Measurements from ENCODE around the gene SDHD. TPM values are rescaled to one million over a fixed set of nuclear protein-coding genes. Genes with fewer than 3 reads are reported as not detected.
"Not testable (repeated sequence)": the region's sequence is repeated elsewhere in the genome, so short reads cannot be mapped to it uniquely, and the experiment has no call there.

SDHD gene
- 100 to 1,000 TPM in 7 of 12 donors, 10 to 100 TPM in 4, not detected in 1; 52.2 to 127 (median 109) TPM for polyA plus RNA-seq (ENCODE audit: insufficient read length in 12 of 12)
- long read RNA-seq, donor 1, transcript SDHD-201 (4 exons, 1,439 nt): major isoform, 104 of 113 reads
- long read RNA-seq, donor 1, partial matches to known transcripts: 0 of 113 reads
- long read RNA-seq, donor 1, other reads (novel, unspliced or antisense): 8 of 113 reads
- long read RNA-seq, donor 2, transcript SDHD-201 (4 exons, 1,439 nt): major isoform, 99 of 126 reads
- long read RNA-seq, donor 2, partial matches to known transcripts: 24 of 126 reads
- long read RNA-seq, donor 2, other reads (novel, unspliced or antisense): 0 of 126 reads
- long read RNA-seq, donor 3, transcript SDHD-201 (4 exons, 1,439 nt): major isoform, 30 of 36 reads
- long read RNA-seq, donor 3, partial matches to known transcripts: 0 of 36 reads
- long read RNA-seq, donor 3, other reads (novel, unspliced or antisense): 5 of 36 reads
- long read RNA-seq, donor 4, transcript SDHD-201 (4 exons, 1,439 nt): major isoform, 23 of 40 reads
- long read RNA-seq, donor 4, partial matches to known transcripts: 17 of 40 reads
- long read RNA-seq, donor 4, other reads (novel, unspliced or antisense): 0 of 40 reads
- long read RNA-seq, donor 5: 0 reads
- long read RNA-seq, donor 6, transcript SDHD-201 (4 exons, 1,439 nt): major isoform, 39 of 57 reads
- long read RNA-seq, donor 6, partial matches to known transcripts: 18 of 57 reads
- long read RNA-seq, donor 6, other reads (novel, unspliced or antisense): 0 of 57 reads
- long read RNA-seq, donor 7, transcript SDHD-201 (4 exons, 1,439 nt): major isoform, 27 of 32 reads
- long read RNA-seq, donor 7, partial matches to known transcripts: 0 of 32 reads
- long read RNA-seq, donor 7, other reads (novel, unspliced or antisense): 5 of 32 reads
- long read RNA-seq, donor 8, transcript SDHD-201 (4 exons, 1,439 nt): major isoform, 106 of 142 reads
- long read RNA-seq, donor 8, partial matches to known transcripts: 35 of 142 reads
- long read RNA-seq, donor 8, other reads (novel, unspliced or antisense): 0 of 142 reads
- long read RNA-seq, donor 9, transcript SDHD-201 (4 exons, 1,439 nt): major isoform, 51 of 71 reads
- long read RNA-seq, donor 9, partial matches to known transcripts: 20 of 71 reads
- long read RNA-seq, donor 9, other reads (novel, unspliced or antisense): 0 of 71 reads
- long read RNA-seq, donor 10, transcript SDHD-201 (4 exons, 1,439 nt): major isoform, 73 of 74 reads
- long read RNA-seq, donor 10, partial matches to known transcripts: 0 of 74 reads
- long read RNA-seq, donor 10, other reads (novel, unspliced or antisense): 0 of 74 reads
- long read RNA-seq, donor 11, transcript SDHD-201 (4 exons, 1,439 nt): major isoform, 67 of 75 reads
- long read RNA-seq, donor 11, partial matches to known transcripts: 0 of 75 reads
- long read RNA-seq, donor 11, other reads (novel, unspliced or antisense): 6 of 75 reads

DNA sequence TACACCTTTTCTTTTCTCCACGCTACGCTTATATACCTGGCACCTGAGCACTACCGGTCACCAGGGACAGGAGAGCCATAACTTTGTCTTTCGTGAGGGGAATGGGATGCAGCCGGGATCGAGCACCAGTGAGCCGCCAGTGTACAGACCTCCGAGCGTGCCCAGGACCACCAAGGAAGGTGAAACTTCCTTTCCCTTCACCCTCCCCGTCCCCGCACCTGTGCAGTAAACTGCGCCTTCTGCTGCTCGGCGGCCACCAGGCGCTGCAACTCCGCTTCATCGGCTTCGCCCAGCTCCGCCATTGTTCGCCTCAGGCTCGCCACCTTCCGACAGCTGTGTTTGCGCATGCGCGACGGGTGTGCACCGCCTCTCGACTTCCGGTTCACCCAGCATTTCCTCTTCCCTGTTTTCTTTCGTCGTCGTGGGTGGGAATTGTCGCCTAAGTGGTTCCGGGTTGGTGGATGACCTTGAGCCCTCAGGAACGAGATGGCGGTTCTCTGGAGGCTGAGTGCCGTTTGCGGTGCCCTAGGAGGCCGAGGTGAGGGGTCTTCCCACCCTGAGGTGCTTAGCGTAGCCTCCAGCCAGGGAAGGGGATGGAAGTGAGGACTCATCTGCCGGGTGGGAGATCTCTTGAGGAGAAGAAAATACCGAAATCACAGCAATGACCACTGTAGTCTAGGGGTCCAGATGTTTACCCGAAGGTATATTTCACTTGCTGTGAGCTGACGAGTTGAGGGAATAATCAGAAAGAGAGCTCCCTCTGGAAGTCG is at the start of gene SDHD, which contains the start of gene TIMM8B:
SDHD (plus strand) TSS at position 452 of the 770 bp plus-strand sequence; CDS start at position 487, 35 bp downstream.
TIMM8B (minus strand) TSS at position 335 of the 770 bp plus-strand sequence; CDS start at position 302, 33 bp downstream.
- DNase-seq: peak; percentile 98

DNA sequence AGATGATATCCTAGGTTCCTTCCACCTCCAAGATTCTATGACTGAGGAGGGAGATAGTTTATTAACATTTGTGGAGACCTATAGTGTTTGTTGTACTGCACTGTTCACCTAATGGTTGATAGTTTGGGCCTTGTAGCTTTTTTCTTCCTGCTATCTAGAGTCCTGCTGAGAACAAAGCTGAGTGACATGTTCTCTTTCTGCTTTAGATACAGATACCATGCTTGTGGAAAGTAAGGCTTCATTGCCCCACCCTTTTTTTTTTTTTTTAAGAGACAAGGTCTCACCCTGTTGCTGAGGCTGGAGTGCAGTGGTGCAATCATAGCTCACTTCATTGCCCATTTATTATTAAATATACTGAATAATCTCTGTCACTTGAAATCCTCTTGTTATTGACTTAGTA is 49.1 kb upstream of the SDHD start:
- no peak for DNase-seq

DNA sequence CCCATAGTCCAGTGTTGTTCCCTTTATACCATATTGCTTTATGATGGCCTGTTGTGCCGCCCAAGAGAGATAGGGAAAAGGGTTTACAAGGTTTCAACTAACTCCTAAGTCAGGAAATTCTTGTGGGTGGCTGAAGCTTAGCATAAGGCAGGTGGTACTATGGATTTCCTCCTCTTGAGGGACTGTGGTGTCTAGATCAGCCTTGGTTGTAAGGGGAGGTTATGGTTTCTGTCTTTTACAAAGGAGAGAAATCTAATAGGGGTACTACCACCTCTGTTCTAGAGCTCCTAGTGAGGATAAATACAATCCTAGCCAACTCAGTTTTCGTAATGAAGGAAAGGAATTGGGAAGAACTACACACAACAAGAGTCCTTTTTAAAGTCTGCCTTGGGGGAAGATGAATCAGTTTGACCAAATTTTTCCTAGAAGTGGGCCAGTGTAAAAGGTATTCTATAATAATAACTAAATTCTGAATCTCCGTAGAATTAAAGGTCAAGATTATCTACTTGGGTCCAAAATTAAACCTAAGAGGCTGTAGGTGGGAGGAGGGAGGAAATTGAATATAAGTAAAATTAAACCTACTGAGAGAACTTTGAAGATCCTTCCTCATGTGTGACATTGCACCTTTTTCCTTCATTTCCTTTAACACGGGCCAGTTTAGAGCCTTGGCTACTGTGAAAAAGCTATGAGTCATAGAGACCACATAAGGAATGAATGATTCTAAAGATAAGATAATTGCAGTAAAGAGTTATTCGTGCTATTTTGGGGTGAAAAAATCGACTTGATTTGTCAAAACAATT is 44.3 kb upstream of the SDHD start:
- DNase-seq: no peak

DNA sequence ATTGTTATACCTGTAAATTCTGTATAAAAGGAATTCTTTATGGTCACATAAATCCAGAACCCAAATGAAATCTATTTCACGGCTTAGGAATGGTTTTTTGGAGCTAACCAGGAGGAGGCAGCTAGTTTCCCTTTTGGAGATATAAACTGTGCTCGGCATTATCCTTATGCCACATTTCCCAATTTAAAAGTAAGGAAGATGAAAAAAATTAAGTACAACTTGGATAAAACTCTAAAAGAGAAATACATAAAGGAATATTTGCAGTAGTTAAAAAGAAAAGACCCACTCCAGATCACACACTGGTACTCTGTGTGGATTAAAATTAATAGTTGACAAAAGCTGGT is 43.7 kb upstream of the SDHD start:
- no peak for DNase-seq

DNA sequence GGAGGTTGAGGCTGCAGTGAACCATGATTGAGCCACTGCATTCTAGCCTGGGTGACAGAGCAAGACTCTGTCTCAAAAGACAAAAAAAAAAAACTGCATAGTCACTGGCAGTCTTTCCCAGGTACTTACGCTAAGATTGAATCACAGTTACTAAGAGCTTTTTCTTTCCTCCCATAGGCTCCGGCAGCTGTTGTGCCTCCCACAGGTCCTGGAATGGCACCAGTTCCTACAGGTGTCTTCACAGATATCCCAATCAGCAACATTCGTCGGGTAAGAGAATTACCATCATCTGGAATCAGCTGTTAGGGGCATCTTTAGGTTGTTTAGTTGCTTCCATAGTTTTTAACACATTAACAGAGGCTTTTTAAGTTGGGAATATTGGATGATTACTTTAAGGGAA is 41.7 kb upstream of the SDHD start:
- no peak for DNase-seq

DNA sequence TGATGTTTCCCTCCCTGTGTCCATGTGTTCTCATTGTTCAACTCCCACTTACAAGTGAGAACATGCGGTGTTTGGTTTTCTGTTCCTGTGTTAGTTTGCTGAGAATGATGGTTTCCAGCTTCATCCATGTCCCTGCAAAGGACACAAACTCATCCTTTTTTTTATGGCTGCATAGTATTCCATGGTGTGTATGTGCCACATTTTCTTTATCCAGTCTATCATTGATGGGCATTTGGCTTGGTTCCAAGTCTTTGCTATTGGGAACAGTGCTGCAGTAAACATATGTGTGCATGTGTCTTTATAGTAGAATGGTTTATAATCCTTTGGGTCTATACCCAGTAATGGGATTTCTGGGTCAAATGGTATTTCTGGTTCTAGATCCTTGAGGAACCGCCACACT is 40.0 kb upstream of the SDHD start:
- not testable (repeated sequence) for DNase-seq

DNA sequence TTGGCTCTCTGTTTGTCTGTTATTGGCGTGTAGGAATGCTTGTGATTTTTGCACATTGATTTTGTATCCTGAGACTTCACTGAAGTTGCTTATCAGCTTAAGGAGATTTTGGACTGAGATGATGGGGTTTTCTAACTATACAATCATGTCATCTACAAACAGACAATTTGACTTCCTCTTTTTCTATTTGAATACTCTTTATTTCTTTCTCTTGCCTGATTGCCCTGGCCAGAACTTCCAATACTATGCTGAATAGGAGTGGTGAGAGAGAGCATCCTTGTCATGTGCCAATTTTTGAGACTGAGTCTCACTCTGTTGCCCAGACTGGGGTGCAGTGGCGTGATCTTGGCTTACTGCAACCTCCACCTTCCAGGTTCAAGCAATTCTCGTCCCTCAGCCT is 38.4 kb upstream of the SDHD start:
- DNase-seq: not testable (repeated sequence)

DNA sequence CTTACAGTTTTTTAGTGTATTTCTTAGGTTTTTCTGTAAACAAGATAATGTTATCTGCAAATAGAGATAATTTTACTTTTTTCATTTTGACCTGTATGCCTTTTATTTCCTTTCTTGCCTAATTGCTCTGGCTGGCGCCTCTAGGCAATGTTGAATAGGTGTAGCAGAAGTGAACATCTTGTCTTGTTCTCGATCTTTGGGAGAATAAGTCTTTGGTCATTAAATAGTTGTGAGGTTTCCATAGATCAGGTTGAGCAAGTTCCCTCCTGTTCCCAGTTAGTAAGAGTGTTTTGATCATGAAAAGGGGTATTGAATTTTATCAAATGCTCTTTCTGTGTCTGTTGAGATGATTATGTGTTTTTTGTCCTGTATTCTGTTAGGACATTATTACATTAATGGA is 36.9 kb upstream of the SDHD start:
- no peak for DNase-seq

DNA sequence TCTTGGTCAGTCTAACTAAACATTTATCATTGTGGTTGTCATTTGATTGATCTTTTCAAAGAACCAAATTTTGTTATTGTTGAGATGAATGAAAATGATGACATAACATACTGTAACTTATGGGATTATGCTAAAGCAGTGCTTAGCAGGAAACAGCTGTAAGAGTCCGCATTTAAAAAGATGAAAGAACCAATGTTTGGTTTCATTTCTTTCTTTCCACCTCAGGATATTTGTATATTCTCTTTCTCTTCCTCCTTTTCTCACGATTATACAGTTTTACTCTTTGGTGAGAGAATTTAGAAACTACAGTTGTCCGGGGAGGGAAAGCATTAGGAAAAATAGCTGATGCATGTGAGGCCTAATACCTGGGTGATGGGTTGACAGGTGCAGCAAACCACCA is 36.0 kb upstream of the SDHD start:
- no peak for DNase-seq

DNA sequence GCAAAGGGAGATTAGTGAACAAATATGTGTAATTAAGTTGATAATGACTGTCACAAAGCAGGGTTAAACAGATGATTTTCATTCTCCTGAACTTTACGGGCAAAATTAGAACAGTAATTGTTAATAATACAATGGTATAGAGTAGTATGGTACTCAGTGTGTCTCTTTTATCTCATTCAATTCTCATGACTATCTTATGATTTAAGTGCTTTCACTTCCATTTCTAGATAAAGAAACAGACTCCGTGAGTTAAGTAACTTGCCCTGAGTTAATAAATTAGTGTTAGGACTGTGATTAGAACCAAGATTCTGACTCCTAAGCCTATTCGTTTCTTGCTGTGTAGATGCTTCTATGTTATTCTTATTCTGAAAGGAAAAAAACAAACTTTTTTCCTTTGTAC is 34.9 kb upstream of the SDHD start:
- DNase-seq: no peak

DNA sequence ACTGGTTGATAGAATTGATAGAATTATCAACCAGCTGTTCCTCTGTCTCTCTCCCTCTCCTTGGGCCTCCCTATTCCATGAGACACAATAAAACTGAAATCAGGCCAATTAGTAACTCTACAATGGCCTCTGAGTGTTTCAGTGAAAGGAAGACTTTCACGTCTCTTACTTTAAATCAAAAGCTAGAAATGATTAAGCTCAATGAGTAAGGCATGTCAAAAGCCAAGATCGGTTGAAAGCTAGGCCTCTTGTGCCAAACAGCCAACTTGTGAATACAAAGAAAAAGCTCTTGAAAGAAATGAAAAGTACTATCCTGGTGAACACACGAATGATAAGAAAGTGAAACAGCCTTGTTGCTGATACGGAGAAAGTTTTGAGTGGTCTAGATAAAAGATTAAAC is 29.5 kb upstream of the SDHD start:
- DNase-seq: no peak

DNA sequence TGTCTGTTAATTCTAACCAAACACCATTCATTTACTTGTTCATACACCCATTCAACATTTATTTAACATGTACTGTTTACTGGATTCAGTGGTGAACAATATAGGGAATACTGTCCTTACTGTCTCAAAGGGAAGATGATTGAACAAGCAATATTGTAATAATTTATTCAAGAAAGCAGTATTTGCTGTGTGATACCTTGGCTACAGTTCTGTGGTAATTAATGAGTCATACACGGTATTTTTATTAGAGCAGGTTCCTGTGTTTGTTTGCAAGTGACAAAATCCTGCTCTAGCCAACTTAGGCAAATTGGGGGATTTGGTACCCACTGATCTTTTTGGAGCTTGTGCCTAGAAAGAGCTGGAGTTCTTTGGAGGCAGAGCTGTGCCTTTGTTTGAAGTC is 28.6 kb upstream of the SDHD start:
- DNase-seq: no peak

DNA sequence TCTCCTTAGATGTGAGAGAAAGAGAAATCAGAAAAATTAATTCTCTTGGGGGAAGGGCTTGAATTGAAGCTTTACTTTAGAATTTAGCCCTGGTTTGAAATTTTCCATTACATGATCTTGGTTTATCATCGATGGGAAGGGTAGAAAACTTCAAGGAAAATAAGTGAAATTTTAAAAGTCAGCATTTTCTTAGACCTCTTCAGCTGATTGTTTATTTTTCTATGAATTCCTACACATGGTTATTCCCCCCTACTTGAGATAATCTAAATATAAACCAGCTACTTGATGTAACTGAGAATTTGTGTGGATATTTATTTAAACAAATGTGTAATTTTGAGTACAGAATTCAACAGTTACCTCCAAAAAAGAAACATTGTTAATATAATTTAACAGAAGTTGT is 23.8 kb upstream of the SDHD start:
- no peak for DNase-seq

DNA sequence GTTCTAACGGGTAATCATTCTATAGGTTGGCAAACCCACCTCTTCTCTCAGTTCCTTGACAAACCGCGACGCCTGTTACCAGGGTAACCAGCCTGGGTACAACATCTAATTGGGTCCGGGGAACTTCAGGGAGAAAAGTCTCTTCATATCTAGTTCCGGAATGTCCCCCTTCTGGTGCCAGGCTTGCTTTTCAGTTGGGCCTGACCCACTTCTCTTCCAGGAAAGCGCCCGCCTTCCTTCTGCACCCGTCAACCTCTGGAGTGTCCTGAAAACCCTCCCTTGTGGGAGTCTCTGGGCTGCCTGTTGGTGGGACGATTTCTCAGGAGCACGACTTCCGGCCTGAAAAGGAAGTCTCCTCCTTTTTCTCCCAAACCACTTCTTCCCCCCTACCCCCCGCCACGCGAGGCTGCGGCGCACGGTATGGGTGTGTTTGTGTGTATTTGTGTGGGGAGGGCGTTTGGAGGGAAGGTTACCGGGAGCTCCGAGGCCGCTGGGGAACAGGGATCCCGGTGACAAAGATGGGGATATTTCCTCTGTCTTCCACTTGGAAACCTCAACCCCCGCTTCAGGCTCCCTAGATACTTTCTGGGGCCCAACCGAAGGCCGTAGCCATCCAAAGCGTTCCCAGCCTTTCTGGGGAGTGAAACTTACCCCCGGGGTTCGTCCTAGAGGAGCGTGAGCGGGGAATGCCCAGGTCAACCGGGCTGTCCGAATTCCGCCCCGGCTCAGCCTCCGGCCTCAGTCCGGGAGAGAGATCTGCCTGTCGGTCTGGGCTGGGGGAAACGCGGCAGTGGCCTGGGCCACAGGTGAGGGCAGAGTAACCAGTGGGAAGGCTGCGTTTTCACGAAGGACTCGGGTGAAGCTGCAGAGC is 12.5 kb upstream of the SDHD start, which contains the start of the genes NKAPD1 and PIH1D2:
NKAPD1 (plus strand) TSS at position 359 of the 871 bp plus-strand sequence. CDS start 1,276 bp downstream, outside the sequence.
PIH1D2 (minus strand) TSS at position 77 of the 871 bp plus-strand sequence. CDS start 843 bp downstream, outside the sequence.
- DNase-seq: peak; percentile 92

DNA sequence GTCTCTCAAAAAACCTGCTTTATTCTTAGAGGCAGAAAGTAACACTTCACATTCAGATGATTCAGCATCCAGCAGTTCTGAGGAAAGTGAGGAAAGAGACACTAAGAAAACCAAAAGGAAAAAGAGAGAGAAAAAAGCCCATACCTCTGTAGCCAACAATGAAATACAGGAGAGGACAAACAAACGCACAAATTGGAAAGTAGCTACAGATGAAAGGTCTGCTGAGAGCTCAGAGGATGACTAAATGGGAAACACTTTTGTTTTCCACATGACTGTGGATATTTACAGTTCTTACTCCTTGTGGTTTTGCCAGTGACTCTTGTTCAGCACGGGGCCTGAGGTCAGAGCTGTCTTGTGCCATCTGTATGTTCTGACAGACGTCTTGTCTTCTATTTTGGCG is 3.9 kb upstream of the SDHD start:
- DNase-seq: no peak

DNA sequence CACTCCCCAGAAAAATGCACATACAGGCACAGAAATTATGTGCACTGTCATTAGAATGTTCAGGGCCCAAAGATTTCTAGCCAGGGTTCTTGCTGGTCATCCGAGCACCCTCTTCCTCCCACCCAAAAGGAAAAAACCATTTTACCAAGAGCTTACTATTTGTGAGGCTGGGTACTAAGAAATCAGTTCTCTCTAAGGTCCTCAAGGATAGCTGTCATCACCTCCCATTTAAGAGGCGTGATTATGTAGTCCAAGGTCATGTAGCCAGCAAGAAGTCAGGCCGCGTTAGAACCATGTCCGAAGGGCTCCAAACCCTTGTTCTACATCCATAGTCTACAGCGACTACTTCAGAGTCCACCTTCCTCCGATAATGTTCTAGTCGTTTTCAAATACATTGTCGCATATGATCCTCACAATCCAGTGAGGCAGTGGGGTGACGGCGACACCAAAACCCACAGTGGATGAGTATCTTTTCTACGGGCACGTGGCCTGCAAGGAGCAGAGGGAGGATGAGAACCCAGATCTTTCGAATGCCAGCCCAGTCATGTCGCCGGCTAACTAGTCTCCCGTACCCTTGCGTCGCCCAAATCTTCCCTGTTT is 751 bp upstream of the SDHD start:
- no peak for DNase-seq

DNA sequence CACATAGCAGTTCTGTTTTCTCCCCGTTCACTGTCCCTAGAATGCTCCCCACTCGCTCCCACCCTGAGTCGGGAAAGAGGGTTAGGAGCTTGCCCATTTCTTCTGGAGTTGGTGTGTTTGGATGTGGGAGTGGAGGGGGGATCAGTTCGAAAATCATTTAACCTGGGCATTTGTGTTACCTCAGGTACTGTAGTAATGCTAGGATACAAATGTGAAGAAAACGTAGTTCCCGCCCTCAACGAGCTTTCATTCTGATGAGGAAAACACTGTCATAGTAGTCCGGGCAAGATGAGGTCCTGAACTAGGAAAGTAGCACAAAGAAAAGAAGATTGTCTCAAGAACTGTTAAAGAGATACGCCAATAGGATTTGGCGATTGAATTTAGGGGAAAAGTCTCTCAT is 539 bp downstream of the SDHD start:
- no peak for DNase-seq

DNA sequence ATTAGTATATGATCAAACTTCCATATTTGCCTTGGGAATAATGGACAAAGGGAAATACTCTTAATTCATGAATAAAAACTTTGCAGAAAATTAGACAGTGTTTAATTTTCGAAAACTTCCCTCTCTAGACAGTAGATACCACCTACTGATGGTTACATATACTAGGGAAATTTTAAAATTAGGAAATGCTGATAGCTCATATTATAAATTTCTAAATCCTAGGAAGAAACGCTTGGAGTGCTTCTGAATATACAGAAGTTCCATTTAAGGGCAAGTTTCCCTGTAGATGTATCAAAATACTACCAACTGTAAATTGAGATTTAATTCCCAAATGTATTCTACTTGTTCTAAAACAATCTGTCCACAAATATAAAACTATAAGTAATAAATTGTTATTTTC is 8.6 kb downstream of the SDHD start:
- not testable (repeated sequence) for DNase-seq

Measured in muscle of arm (tissue), 14 donors.